Activated naive CD8-positive, alpha-beta T cell treated with anti-CD3 and anti-CD28 coated beads, Interleukin-2, amount 10 ng/mL, durations not matched to agents 7 days and 5 days (primary cell): ENCODE data around the gene SLC39A7. TPM values are rescaled to one million over a fixed set of nuclear protein-coding genes. Genes with fewer than 3 reads are reported as not detected.

ENCODE experiments used
- ATAC-seq: fragments of 150-1000 bp; cut with Tn5 transposase; one replicate; pipeline ENCODE4 v1.10.0; 2021; ENCODE audit warnings: low read depth, moderate library complexity
- POLR2A ChIA-PET: fragments of 350-600 bp; sonication (Branson Sonifier 250); formaldehyde crosslinking; loops from one replicate; lab custom pipeline; 2021; ENCODE audit warnings: antibody characterized with exemption; lab: Charles Lee
- DNase-seq: peaks from one replicate; pipeline ENCODE4 v3.0.0; 2021
- H3K27ac Mint-ChIP-seq: one replicate; pipeline ENCODE4 v1.8.0; 2022; ENCODE audit warnings: mild to moderate bottlenecking, mixed read lengths
- H3K27me3 Mint-ChIP-seq: one replicate; pipeline ENCODE4 v1.8.0; 2022; ENCODE audit warnings: mild to moderate bottlenecking, moderate library complexity, mixed read lengths
- H3K36me3 Mint-ChIP-seq: one replicate; pipeline ENCODE4 v1.8.0; 2021; ENCODE audit warnings: mild to moderate bottlenecking, mixed read lengths
- H3K4me1 Mint-ChIP-seq: one replicate; pipeline ENCODE4 v1.8.0; 2021; ENCODE audit warnings: mixed read lengths
- H3K4me3 Mint-ChIP-seq: one replicate; pipeline ENCODE4 v1.8.0; 2022; ENCODE audit warnings: mild to moderate bottlenecking, moderate library complexity, mixed read lengths
- H3K9me3 Mint-ChIP-seq: one replicate; pipeline ENCODE4 v1.8.0; 2021; ENCODE audit warnings: mixed read lengths
- microRNA-seq: library from miRNA; unstranded; fragments of <30 nt; microRNA quantifications from one replicate; pipeline ENCODE4 v1.2.0, GENCODE V29; 2022
- total RNA-seq, 2 experiments: library from RNA; stranded (reverse); gene quantifications; one replicate each; pipeline ENCODE4 v1.2.3, GENCODE V29; 2021

The SLC39A7 gene
- total RNA-seq, 2 experiments from 2014 or later = 41.7 to 44.8 TPM

GRCh38 chr6:33251395-33252012 is 50.8 kb downstream of the SLC39A7 start:
- Mint-ChIP-seq H3K4me3 (peak overlapping the region; percentile 32), H3K27me3 (peaks cover 2% of the 10 kb centered on the region), H3K9me3 (no peaks in the 10 kb centered on the region), H3K36me3 (peaks cover 14% of the 10 kb centered on the region), H3K27ac (no peak overlapping the region), H3K4me1 (peaks cover 26% of the 10 kb centered on the region)
- POLR2A ChIA-PET = interaction anchor here (0.7 to 4.1 kb wide), 5 partner anchors 9 to 141 kb away, joined by 3 to 39 read pairs (median 15); partner anchors contain the start of genes B3GALT4, RING1, RPS18 and VPS52
- ATAC-seq (no peak), DNase-seq (no peak)

- no peak for ATAC-seq
- Mint-ChIP-seq H3K4me1 (peaks cover 26% of the 10 kb centered on the region), H3K4me3 (no peak overlapping the region), H3K36me3 (peaks cover 15% of the 10 kb centered on the region), H3K9me3 (no peaks in the 10 kb centered on the region), H3K27me3 (no peaks in the 10 kb centered on the region), H3K27ac (no peak overlapping the region)
- POLR2A ChIA-PET = interaction anchor here (1.5 kb wide), 1 partner anchor 44 kb away, joined by 3 read pairs; the partner anchor contains the start of gene RING1
- DNase-seq = no peak
Measured at GRCh38 chr6:33252759-33253158, 52.1 kb downstream of the SLC39A7 start.

Small RNA genes within 50 kb of the gene (microRNA-seq; reads per million reads assigned to microRNA genes)
- gene MIR219A1 = 11.9 reads per million, percentile 17 among the genes with 10 or more reads in this experiment

Other genes starting within 250 kb of the SLC39A7 start
- 10 to 100 TPM; 32.1 to 36.1 TPM for gene HLA-DMA, start 247.8 kb upstream of the SLC39A7 start, total RNA-seq
- gene BRD2, start 232.3 kb upstream of the SLC39A7 start, total RNA-seq = 100 to 1,000 TPM; 365 to 371 TPM
- 1 to 10 TPM; 7.5 to 8.3 TPM for gene HLA-DOA, start 191.3 kb upstream of the SLC39A7 start, total RNA-seq
- gene HLA-DPA1, start 127.2 kb upstream of the SLC39A7 start, total RNA-seq = 10 to 100 TPM; 35.7 to 39.8 TPM
- 10 to 100 TPM; 43.4 to 44.7 TPM for gene HLA-DPB1, start 124.9 kb upstream of the SLC39A7 start, total RNA-seq
- 1 to 10 TPM in 1 of 2 experiments, under 1 TPM in 1; 1.00 to 1.1 TPM for gene COL11A2, start 8.4 kb upstream of the SLC39A7 start, total RNA-seq
- gene RXRB, start 202 bp upstream of the SLC39A7 start, total RNA-seq = 10 to 100 TPM; 54.6 to 60.0 TPM
- gene HSD17B8, start 3.8 kb downstream of the SLC39A7 start, total RNA-seq = 10 to 100 TPM; 21.1 to 21.8 TPM
- gene RING1, start 7.6 kb downstream of the SLC39A7 start, total RNA-seq = 10 to 100 TPM; 41.2 to 41.8 TPM
- gene VPS52, start 71.0 kb downstream of the SLC39A7 start, total RNA-seq = 10 to 100 TPM; 72.3 to 76.0 TPM
- 1,000 to 10,000 TPM; 3,300 to 3,409 TPM for gene RPS18, start 71.2 kb downstream of the SLC39A7 start, total RNA-seq
- gene B3GALT4, start 76.3 kb downstream of the SLC39A7 start, total RNA-seq = 10 to 100 TPM; 32.0 to 35.4 TPM
- gene WDR46, start 88.4 kb downstream of the SLC39A7 start, total RNA-seq = 10 to 100 TPM; 50.0 to 58.0 TPM
- gene PFDN6, start 88.7 kb downstream of the SLC39A7 start, total RNA-seq = 10 to 100 TPM; 53.3 to 54.7 TPM
- 10 to 100 TPM; 65.4 to 65.5 TPM for gene RGL2, start 98.1 kb downstream of the SLC39A7 start, total RNA-seq
- 100 to 1,000 TPM; 250 to 257 TPM for gene TAPBP, start 113.2 kb downstream of the SLC39A7 start, total RNA-seq
- 10 to 100 TPM; 20.9 to 24.5 TPM for gene ZBTB22, start 116.9 kb downstream of the SLC39A7 start, total RNA-seq
- 100 to 1,000 TPM; 108 to 117 TPM for gene DAXX, start 122.1 kb downstream of the SLC39A7 start, total RNA-seq
- 100 to 1,000 TPM; 117 to 127 TPM for gene KIFC1, start 191.0 kb downstream of the SLC39A7 start, total RNA-seq
- 100 to 1,000 TPM in 1 of 2 experiments, 10 to 100 TPM in 1; 98.3 to 105 TPM for gene PHF1, start 210.1 kb downstream of the SLC39A7 start, total RNA-seq
- 100 to 1,000 TPM; 202 to 209 TPM for gene CUTA, start 217.2 kb downstream of the SLC39A7 start, total RNA-seq
- 10 to 100 TPM; 53.3 to 60.1 TPM for gene SYNGAP1, start 219.2 kb downstream of the SLC39A7 start, total RNA-seq